T-helper 1 cell treated with Interleukin-12 subunit alpha and Interleukin-12 subunit beta and Interleukin-4 antibody, amounts not matched to agents 30 μg/mL and 1 μg/mL, for 36 hours (primary cell): ENCODE measurements around the gene FCRL6.
A peak's percentile ranks its signal among the peaks of the same experiment; 100 is the strongest.

Experiments
- H3K27ac Mint-ChIP-seq: one replicate; pipeline ENCODE4 v1.8.0; 2021; ENCODE audit warnings: mild to moderate bottlenecking, mixed read lengths
- H3K27me3 Mint-ChIP-seq: one replicate; pipeline ENCODE4 v1.8.0; 2021; ENCODE audit warnings: low read depth, mixed read lengths
- H3K36me3 Mint-ChIP-seq: one replicate; pipeline ENCODE4 v1.8.0; 2021; ENCODE audit warnings: low read depth, mixed read lengths
- H3K4me1 Mint-ChIP-seq: one replicate; pipeline ENCODE4 v1.8.0; 2021; ENCODE audit warnings: low read depth, mixed read lengths
- H3K4me3 Mint-ChIP-seq: one replicate; pipeline ENCODE4 v1.8.0; 2021; ENCODE audit warnings: mild to moderate bottlenecking, moderate library complexity, mixed read lengths
- H3K9me3 Mint-ChIP-seq: one replicate; pipeline ENCODE4 v1.8.0; 2021; ENCODE audit warnings: mixed read lengths

FCRL6 gene

DNA sequence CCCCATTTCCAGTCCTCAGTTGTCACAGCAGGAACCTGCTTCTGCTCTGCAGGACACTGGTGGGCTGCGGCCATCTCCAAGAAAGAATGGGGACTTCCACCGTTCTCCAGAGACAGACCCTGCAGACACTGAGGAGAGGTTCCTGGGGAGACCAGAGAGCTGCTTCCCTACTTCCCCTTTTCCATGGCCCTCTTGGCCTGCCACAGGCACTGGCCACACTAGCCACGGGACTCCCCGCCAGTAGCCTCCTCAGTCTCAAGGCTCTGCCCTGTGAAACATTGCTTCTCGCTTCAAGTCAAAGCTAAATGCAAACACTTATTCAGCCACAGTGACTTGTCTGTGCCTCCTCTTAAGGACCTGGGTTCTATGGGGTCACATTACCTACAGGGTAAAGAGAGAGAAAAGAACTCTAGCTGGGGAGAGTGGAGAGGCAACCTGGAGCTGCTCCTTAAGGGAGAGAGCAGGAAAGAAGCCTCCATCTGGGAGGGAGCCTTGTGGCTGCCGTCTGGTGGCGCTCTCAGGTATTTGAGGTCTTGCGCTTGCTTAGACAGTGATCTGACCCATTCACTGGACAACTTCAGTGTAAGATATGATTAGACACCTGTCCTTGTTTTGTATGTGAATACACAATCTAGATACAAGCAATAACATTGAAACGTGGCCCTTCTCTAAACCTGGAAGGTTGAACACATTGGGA, 19.2 kb downstream of the FCRL6 start:
- Mint-ChIP-seq H3K36me3 (peaks cover 2% of the 10 kb centered on the region), H3K9me3 (no peaks in the 10 kb centered on the region), H3K4me3 (no peak overlapping the region), H3K27me3 (peaks cover 70% of the 10 kb centered on the region), H3K27ac (no peak overlapping the region), H3K4me1 (peaks cover 28% of the 10 kb centered on the region)

DNA sequence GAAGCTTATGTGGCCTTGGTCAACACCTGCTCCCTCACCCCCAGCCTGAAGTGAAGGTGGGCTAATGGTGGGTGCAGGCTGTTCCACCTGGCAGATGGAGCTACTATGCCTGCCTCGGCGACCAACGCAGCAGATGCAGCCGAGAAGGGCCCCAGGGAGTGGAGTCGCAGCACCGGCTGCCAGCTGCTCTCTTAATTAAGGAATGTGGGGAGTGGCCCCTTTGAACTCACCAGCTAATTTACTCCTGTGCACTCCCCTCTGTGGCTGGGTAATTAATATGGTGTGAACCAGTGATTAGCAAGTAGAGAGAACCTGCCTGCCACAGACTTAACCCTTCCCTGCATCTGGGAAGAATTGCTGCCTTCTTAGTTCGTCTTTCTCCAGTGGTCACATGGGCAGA, 21.2 kb downstream of the FCRL6 start:
- H3K27ac Mint-ChIP-seq, result no peak overlapping the region
- peaks cover 48% of the 10 kb centered on the region for H3K4me1 Mint-ChIP-seq
- H3K9me3 Mint-ChIP-seq, result peaks cover 4% of the 10 kb centered on the region
- no peak overlapping the region for H3K4me3 Mint-ChIP-seq
- H3K27me3 Mint-ChIP-seq, result peaks cover 64% of the 10 kb centered on the region
- H3K36me3 Mint-ChIP-seq, result peaks cover 9% of the 10 kb centered on the region

DNA sequence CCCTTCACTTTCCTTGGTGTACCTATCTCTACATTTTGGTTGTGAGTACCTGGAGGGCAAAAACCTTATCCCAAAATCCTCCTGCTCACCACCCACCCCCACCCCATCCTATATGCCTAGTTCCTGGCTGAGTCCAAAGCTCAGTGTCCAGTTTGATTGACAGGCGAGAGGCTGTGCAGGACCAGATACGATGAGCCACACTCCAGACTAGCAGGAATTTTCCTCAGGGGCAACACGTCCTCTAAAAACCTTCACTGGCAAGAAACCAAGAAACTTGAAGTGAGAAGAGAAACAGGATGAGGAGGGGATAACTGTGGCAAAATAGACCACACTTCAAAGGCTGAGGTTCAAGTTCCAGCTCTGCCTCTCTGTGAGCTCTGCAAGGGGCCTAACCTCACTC, 23.4 kb downstream of the FCRL6 start:
- H3K27ac Mint-ChIP-seq, result peak overlapping the region; percentile 52
- peaks cover 65% of the 10 kb centered on the region for H3K27me3 Mint-ChIP-seq
- peaks cover 12% of the 10 kb centered on the region for H3K36me3 Mint-ChIP-seq
- peak overlapping the region; percentile 52 for H3K4me3 Mint-ChIP-seq
- H3K9me3 Mint-ChIP-seq, result peaks cover 6% of the 10 kb centered on the region
- H3K4me1 Mint-ChIP-seq, result peaks cover 55% of the 10 kb centered on the region

DNA sequence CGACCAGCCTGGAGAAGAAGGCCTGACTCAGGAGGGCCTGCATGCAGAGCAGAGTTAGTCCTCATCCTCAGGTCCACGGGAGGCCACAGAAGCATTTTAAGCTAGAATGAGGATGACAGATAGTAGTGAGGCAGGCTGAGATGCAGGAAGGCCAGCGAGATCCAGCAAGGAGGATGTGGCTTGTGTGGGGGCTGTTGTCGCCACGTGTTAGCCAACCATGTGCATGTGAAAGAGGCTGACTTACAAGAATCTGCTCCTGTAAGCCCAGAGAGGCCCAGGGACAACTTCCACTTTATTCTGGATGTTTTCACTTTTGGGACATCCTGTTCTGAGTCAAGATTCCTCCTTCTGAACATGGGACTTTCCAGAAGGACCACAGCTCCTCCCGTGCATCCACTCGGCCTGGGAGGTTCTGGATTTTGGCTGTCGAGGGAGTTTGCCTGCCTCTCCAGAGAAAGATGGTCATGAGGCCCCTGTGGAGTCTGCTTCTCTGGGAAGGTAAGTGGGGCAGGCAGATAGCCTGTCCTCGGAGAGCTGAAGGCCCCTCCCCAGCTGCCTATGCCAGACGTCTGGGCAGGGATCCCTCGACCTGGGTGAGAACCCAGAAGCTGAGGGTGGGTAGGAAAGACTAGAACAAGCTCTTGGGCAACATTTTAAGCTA, 24.4 kb downstream of the FCRL6 start, which contains the start of gene SLAMF8:
SLAMF8 (plus strand) TSS at position 433 of the 661 bp plus-strand sequence; CDS start at position 459, 26 bp downstream.
- peaks cover 6% of the 10 kb centered on the region for H3K9me3 Mint-ChIP-seq
- H3K4me3 Mint-ChIP-seq, result peak within 1 kb of the TSS; percentile 63
- peaks cover 12% of the 10 kb centered on the region for H3K36me3 Mint-ChIP-seq
- peaks cover 67% of the 10 kb centered on the region for H3K27me3 Mint-ChIP-seq
- H3K4me1 Mint-ChIP-seq, result peaks cover 55% of the 10 kb centered on the region
- H3K27ac Mint-ChIP-seq, result peak within 1 kb of the TSS; percentile 52

DNA sequence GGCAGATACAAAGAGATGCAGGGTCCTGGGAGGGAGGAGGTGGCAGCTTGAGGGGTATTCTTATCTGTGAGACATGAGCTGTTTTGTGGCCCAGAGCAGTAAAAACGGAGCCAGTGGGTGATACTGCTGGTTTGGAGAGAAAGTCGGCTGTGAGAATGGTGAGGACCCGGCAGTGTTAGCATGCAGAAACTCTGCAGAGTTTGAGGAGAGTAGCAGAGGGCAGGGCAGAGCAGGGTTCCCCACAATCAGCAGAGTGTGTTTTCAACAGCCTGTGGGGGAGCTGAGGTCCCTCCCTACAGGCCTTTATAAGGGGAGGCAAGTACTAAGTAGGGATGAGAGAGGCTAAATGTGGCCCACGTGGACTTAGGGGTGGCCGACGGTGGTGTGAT, 24.9 kb downstream of the FCRL6 start:
- H3K27ac Mint-ChIP-seq, result peak overlapping the region; percentile 52
- peaks cover 67% of the 10 kb centered on the region for H3K27me3 Mint-ChIP-seq
- H3K4me1 Mint-ChIP-seq, result peaks cover 55% of the 10 kb centered on the region
- H3K36me3 Mint-ChIP-seq, result peaks cover 12% of the 10 kb centered on the region
- H3K9me3 Mint-ChIP-seq, result peaks cover 6% of the 10 kb centered on the region
- H3K4me3 Mint-ChIP-seq, result peak overlapping the region; percentile 63

DNA sequence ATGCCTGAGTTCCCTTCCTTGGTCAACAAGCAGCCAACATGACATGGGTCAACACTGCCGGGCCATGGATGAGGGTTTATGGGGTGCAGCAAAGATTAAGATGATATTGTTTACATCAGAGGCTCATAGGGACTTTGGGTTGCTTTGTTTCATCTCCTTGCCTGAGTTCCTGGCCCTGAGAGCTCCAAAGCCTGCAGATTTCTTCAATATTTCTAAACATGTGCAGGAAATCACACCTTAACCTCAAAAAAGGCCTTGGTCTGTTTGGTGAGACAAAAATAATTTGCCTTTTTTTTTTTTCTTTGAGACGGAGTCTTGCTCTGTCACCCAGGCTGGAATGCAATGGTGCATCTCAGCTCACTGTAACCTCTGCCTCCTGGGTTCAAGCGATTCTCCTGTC, 25.4 kb downstream of the FCRL6 start:
- H3K27ac Mint-ChIP-seq, result no peak overlapping the region
- H3K27me3 Mint-ChIP-seq, result peaks cover 67% of the 10 kb centered on the region
- peaks cover 53% of the 10 kb centered on the region for H3K4me1 Mint-ChIP-seq

DNA sequence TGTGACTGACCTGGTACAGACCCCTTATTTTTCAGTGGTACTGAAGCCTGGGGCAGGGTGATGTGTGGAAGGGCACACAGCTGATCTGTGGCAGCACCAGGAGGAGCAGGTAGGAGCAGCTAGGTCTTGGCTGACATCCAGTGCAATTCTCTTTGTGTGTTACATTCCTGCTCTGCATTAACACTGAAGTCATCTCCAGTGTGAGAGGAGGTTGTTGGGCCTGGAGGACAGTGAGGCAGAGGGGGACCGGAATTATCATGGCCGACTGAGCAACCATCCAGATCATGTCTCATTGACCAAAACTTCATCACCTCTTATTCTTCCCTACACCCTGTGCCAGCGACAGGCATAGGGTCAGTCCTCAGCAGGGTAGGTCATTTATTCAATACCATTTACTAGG, 26.0 kb downstream of the FCRL6 start:
- peaks cover 12% of the 10 kb centered on the region for H3K36me3 Mint-ChIP-seq

More for the DNA sequence above, 25.4 kb downstream of the FCRL6 start:
- Mint-ChIP-seq H3K4me3 (peak overlapping the region; percentile 63), H3K36me3 (peaks cover 12% of the 10 kb centered on the region), H3K9me3 (peaks cover 6% of the 10 kb centered on the region)

DNA sequence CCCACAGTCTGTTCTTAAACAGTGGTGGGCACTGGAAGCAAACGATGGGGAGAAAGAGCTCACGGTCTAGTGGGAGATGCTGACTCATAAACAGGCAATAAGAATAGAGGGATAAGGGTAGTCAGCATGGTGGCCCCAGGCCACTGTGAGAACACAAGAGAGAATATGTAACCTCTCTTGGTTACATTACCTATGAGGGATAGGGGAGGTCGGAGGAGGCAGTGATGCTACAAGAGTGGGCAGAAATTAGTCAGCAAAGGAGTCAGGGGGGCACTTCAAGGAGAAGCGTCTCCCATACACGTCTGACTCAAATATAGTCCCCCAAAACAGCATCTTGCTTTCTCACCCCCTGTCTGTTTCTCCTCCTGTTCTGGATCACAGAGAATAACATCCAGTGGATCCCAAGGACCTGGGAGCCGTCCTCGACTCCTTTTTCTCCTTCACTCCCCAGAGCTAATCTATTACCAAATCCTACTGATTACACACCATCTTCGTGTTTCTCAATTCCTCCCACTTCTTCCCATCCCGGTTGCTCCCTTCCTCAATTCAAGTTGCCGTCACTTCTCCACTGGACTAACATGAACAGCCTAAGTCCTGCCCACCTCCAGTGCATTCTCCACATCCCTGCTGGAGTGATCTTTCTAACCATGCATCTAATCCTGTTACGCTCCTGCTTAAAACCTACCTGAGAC, 26.6 kb downstream of the FCRL6 start:
- Mint-ChIP-seq H3K4me1 (peaks cover 50% of the 10 kb centered on the region), H3K27me3 (peaks cover 60% of the 10 kb centered on the region), H3K27ac (no peak overlapping the region), H3K9me3 (peaks cover 6% of the 10 kb centered on the region), H3K4me3 (no peak overlapping the region), H3K36me3 (peaks cover 12% of the 10 kb centered on the region)

More for the DNA sequence above, 26.0 kb downstream of the FCRL6 start:
- Mint-ChIP-seq H3K9me3 (peaks cover 6% of the 10 kb centered on the region), H3K4me3 (no peak overlapping the region), H3K4me1 (peaks cover 51% of the 10 kb centered on the region), H3K27ac (no peak overlapping the region), H3K27me3 (peaks cover 61% of the 10 kb centered on the region)

DNA sequence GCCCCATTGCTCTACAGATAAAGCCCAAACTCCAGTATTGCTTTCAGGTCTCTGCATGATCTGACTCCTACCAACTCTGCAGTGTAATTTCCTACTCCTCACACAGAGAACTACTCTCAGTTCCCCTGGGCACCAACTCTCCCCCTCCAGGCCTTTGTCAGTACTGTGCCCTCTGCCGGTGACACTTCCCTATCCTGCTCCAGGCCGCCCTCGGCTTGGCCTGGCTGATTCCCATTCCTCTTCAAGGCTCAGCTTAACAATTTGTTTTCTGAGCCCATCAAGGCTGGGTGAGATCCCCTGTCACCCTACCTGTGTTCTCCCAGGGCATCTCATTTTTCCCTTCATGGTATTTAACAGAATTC, 27.1 kb downstream of the FCRL6 start:
- peaks cover 48% of the 10 kb centered on the region for H3K4me1 Mint-ChIP-seq

DNA sequence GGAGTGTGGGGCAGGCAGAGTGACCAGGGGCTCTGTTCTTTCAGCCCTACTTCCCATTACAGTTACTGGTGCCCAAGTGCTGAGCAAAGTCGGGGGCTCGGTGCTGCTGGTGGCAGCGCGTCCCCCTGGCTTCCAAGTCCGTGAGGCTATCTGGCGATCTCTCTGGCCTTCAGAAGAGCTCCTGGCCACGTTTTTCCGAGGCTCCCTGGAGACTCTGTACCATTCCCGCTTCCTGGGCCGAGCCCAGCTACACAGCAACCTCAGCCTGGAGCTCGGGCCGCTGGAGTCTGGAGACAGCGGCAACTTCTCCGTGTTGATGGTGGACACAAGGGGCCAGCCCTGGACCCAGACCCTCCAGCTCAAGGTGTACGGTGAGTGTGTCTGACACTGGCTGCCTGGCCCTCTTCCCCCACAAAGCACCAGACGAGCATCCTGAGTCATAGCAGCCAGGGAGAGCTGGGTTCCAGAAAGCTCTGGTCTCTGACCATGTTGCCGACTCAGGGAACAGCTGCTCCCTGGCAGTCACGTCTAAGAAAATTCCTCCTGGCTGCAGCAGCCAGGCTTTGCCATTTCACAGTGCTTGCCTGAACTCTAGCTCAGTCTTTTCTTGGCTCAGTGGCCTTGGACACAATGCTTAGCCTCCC, 27.8 kb downstream of the FCRL6 start:
- Mint-ChIP-seq H3K4me1 (peaks cover 42% of the 10 kb centered on the region), H3K4me3 (no peak overlapping the region), H3K36me3 (peaks cover 12% of the 10 kb centered on the region), H3K27me3 (peaks cover 54% of the 10 kb centered on the region), H3K9me3 (peaks cover 6% of the 10 kb centered on the region), H3K27ac (no peak overlapping the region)

More for the DNA sequence above, 27.1 kb downstream of the FCRL6 start:
- no peak overlapping the region for H3K4me3 Mint-ChIP-seq
- peaks cover 12% of the 10 kb centered on the region for H3K36me3 Mint-ChIP-seq
- H3K27me3 Mint-ChIP-seq, result peaks cover 57% of the 10 kb centered on the region
- H3K27ac Mint-ChIP-seq, result no peak overlapping the region
- peaks cover 6% of the 10 kb centered on the region for H3K9me3 Mint-ChIP-seq

DNA sequence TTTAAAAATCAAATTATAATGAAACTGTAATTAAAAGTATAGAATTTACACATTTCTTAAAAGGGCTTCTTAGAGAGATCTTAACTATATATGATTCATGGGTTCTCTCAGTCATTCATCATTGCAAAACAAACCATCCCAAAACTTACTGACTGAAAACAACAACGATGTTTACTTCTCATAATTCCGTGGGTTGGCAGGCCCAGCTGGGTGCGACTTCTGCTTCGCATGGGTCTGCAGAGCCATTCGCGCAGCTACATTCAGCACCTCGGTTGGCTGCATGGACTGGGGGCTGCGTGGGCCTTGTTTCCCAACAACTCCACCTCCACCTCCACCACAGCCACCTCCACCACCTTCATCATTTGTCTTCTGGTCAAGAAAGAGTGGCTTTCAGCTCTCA, 28.6 kb downstream of the FCRL6 start:
- no peak overlapping the region for H3K4me3 Mint-ChIP-seq
- peaks cover 55% of the 10 kb centered on the region for H3K27me3 Mint-ChIP-seq
- H3K36me3 Mint-ChIP-seq, result peaks cover 9% of the 10 kb centered on the region
- no peak overlapping the region for H3K27ac Mint-ChIP-seq
- peaks cover 34% of the 10 kb centered on the region for H3K4me1 Mint-ChIP-seq
- peaks cover 6% of the 10 kb centered on the region for H3K9me3 Mint-ChIP-seq

DNA sequence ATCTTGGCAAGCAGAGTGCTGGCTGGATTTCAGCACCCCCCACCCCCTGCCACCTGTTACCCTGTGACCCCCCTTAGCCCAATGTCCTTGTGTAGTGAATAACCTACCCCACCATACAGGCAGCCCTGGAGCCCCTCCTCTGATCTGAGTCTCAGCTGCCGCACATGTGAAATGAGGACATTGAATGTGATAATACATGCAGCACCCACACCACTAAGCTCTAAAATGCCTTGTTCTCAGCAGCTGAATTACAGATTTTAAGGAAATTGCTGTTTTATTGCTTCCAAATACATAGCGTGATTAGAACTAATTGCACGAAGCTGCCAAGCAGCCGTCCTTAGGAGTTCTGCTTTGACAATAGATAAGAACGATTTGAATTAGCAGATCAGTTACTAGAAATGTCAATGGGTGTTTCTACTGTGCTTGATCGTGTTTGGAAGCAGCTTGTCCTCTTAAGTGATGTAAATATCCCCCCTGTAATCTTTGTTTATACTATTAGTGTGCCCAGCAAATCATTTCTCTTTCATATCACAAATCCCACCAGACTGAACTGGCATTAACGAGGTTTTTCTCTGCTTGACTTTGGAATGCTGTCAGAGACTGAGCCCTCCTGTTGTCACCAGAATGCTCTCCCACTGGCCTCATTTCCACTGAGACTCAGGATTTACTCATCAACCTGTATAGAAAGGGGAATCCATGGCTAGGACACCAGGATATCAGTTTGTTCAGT, 29.4 kb downstream of the FCRL6 start:
- peaks cover 27% of the 10 kb centered on the region for H3K4me1 Mint-ChIP-seq
- H3K27me3 Mint-ChIP-seq, result peaks cover 62% of the 10 kb centered on the region
- no peak overlapping the region for H3K4me3 Mint-ChIP-seq
- H3K36me3 Mint-ChIP-seq, result peaks cover 9% of the 10 kb centered on the region
- H3K9me3 Mint-ChIP-seq, result peaks cover 6% of the 10 kb centered on the region
- no peak overlapping the region for H3K27ac Mint-ChIP-seq

DNA sequence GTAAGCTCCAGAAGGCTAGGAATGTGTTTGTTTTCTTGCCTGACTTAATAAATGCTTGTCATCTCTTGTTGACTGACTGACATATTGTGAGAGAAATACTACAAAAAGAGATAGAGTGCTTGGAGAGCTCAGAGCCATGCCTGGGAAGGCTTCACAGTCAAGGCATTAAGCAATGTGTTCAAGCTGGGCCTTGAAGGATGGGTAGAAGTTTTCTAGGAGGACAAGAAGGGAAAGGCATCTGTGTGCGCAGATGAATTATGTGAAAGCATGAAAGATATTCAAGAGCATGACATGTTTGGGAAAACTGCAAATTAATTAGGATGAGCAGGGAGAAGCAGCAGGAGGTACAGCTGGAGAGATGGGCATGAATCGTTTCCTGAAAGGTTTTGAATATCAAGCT, 30.1 kb downstream of the FCRL6 start:
- Mint-ChIP-seq H3K4me3 (no peak overlapping the region), H3K27ac (no peak overlapping the region), H3K36me3 (peaks cover 7% of the 10 kb centered on the region), H3K9me3 (peaks cover 6% of the 10 kb centered on the region), H3K4me1 (peaks cover 20% of the 10 kb centered on the region), H3K27me3 (peaks cover 69% of the 10 kb centered on the region)

DNA sequence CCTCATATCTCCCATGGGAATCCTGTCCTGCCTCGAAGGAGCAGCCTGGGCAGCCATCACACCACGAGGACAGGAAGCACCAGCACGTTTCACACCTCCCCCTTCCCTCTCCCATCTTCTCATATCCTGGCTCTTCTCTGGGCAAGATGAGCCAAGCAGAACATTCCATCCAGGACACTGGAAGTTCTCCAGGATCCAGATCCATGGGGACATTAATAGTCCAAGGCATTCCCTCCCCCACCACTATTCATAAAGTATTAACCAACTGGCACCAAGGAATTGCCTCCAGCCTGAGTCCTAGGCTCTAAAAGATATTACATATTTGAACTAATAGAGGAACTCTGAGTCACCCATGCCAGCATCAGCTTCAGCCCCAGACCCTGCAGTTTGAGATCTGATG, 33.2 kb downstream of the FCRL6 start:
- Mint-ChIP-seq H3K4me1 (peaks cover 1% of the 10 kb centered on the region), H3K27ac (no peak overlapping the region), H3K36me3 (no peaks in the 10 kb centered on the region), H3K27me3 (peaks cover 52% of the 10 kb centered on the region), H3K9me3 (no peaks in the 10 kb centered on the region), H3K4me3 (no peak overlapping the region)
